OCI-LY3 (cell line): ENCODE results near the gene NEURL1.

Source experiments
- CTCF ChIP-seq: fragments of 200-600, 300-600 bp; sonication (generic); IDR thresholded peaks from 2 replicates; pipeline ENCODE4 v1.5.1; 2014; ENCODE audit warnings: antibody characterized with exemption, low read length, low read depth
- EZH2phosphoT487 ChIP-seq: fragments of 200-600 bp; shearing (Covaris generic); IDR thresholded peaks from 2 replicates; pipeline ENCODE4 v1.6.1; 2018; ENCODE audit warnings: antibody characterized with exemption, mixed run types, low read depth

GRCh38 chr10:103600325-103600724 is 106.8 kb downstream of the NEURL1 start:
- TF ChIP-seq CTCF, result no peak
- TF ChIP-seq EZH2phosphoT487, result no peak
